IgD-negative memory B cell (primary cell): ENCODE data around the gene UBE2G1. TPM values are rescaled to one million over a fixed set of nuclear protein-coding genes. Genes with fewer than 3 reads are reported as not detected.
"Not testable (repeated sequence)": the region's sequence is repeated elsewhere in the genome, so short reads cannot be mapped to it uniquely, and the experiment has no call there.

Experiments
- H3K27ac Mint-ChIP-seq, 3 donors: one replicate each; pipeline ENCODE4 v1.8.0; 2020 to 2022; ENCODE audit warnings: mild to moderate bottlenecking in 3 of 3, mixed read lengths in 3 of 3, moderate library complexity in 1 of 3
- H3K27me3 Mint-ChIP-seq: one replicate; pipeline ENCODE4 v1.8.0; 2021; ENCODE audit warnings: mixed read lengths
- H3K36me3 Mint-ChIP-seq: one replicate; pipeline ENCODE4 v1.8.0; 2020; ENCODE audit warnings: mild to moderate bottlenecking, mixed read lengths
- H3K4me1 Mint-ChIP-seq, 3 donors: one replicate each; pipeline ENCODE4 v1.8.0; 2020 to 2022; ENCODE audit warnings: mixed read lengths in 3 of 3, mild to moderate bottlenecking in 1 of 3
- H3K4me3 Mint-ChIP-seq, 4 donors: one replicate each; pipeline ENCODE4 v1.8.0; 2020 to 2022; ENCODE audit warnings: mild to moderate bottlenecking in 4 of 4, mixed read lengths in 4 of 4, moderate library complexity in 3 of 4
- H3K9me3 Mint-ChIP-seq, 3 donors: one replicate each; pipeline ENCODE4 v1.8.0; 2020 to 2021; ENCODE audit warnings: mixed read lengths in 3 of 3, mild to moderate bottlenecking in 1 of 3
- polyA plus RNA-seq: library from polyadenylated mRNA; unstranded; fragments of 300-500 nt; fragmentation: Illumina TruSeq; gene quantifications from one replicate; pipeline ENCODE4 v1.2.3, GENCODE V29; 2021

UBE2G1 gene
- polyA plus RNA-seq, 1 donor from 2014 or later: 97.5 TPM

DNA sequence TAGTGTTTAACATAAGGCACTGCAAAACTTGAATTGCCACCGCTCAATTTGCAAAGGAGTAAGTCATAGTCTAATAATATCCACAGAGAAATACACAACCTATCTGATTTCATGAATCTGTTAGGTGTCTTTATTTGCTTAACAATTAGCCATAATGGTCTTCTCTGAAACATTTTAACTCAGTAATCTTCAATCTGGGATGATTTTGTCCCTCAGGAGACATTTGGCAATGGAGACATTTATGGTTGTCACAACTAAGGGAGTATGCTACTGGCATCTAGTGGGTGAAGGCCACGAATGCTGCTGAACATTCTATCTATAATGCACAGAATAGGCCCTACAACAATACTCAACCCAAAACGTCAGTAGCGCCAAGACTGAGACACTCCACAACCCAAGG, 4.3 kb downstream of the UBE2G1 start:
- Mint-ChIP-seq H3K4me1 (peaks cover 44 to 50% (median 47%) of the 10 kb centered on the region in 3 donors), H3K9me3 (no peaks in the 10 kb centered on the region), H3K27me3 (no peaks in the 10 kb centered on the region), H3K27ac (peak overlapping the region in 1 of 3 donors; percentile 30), H3K4me3 (peak overlapping the region in 2 of 4 donors; percentile 5 to 48), H3K36me3 (peaks cover 2% of the 10 kb centered on the region)

- Mint-ChIP-seq H3K27me3 (no peaks in the 10 kb centered on the region), H3K4me1 (peaks cover 46 to 52% (median 51%) of the 10 kb centered on the region in 3 donors), H3K36me3 (peaks cover 3% of the 10 kb centered on the region), H3K27ac (peak overlapping the region in 2 of 3 donors; percentile 37 to 65), H3K4me3 (peak overlapping the region; percentile 17 to 85 (median 66)), H3K9me3 (no peaks in the 10 kb centered on the region)
Observed at GRCh38 chr17:4358154-4358553, 8.3 kb downstream of the UBE2G1 start.

GRCh38 chr17:4357671-4358070, 8.8 kb downstream of the UBE2G1 start:
- Mint-ChIP-seq H3K27me3 (no peaks in the 10 kb centered on the region), H3K4me1 (peaks cover 44 to 53% (median 51%) of the 10 kb centered on the region in 3 donors), H3K36me3 (peaks cover 3% of the 10 kb centered on the region), H3K27ac (peak overlapping the region; percentile 37 to 87 (median 65)), H3K4me3 (peak overlapping the region in 1 of 4 donors; percentile 78), H3K9me3 (no peaks in the 10 kb centered on the region)

- peak overlapping the region in 2 of 4 donors; percentile 5 to 76 for H3K4me3 Mint-ChIP-seq
- peak overlapping the region; percentile 0 to 87 (median 51) for H3K27ac Mint-ChIP-seq
- peaks cover 3% of the 10 kb centered on the region for H3K36me3 Mint-ChIP-seq
- no peaks in the 10 kb centered on the region for H3K27me3 Mint-ChIP-seq
- H3K4me1 Mint-ChIP-seq: peaks cover 44 to 51% (median 49%) of the 10 kb centered on the region in 3 donors
- no peaks in the 10 kb centered on the region for H3K9me3 Mint-ChIP-seq
Observed at GRCh38 chr17:4357030-4357628, 9.3 kb downstream of the UBE2G1 start.

DNA sequence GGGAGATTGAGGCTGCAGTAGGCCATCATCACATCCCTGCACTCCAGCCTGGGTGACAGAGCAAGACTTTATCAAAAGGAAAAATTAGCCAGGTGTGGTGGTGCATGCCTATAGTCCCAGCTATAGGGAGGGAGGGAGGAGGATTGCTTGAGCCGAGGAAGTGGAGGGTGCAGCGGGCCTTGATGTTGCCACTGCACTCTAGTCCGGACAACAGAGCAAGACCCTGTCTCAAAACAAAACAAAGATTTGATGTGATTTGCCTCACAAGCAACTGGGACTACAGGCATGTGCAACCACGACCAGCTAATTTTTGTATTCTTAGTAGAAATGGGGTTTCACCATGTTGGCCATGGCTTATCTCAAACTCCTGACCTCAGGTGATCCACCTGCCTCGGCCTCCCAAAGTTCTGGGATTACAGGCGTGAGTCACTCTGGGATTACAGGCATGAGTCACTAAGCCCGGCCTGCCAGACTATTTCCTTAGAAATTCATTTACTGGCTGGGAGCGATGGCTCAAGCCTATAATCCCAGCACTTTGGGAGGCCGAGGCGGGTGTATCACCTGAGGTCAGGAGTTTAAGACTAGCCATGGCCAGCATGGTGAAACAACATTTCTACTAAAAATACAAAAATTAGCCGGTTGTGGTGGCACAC, 11.5 kb downstream of the UBE2G1 start:
- Mint-ChIP-seq H3K27me3 (no peaks in the 10 kb centered on the region), H3K36me3 (peaks cover 3% of the 10 kb centered on the region), H3K9me3 (no peaks in the 10 kb centered on the region), H3K4me3 (peak overlapping the region in 2 of 4 donors; percentile 60 to 66), H3K4me1 (peaks cover 47 to 57% (median 53%) of the 10 kb centered on the region in 3 donors), H3K27ac (peak overlapping the region in 2 of 3 donors; percentile 15 to 55)

DNA sequence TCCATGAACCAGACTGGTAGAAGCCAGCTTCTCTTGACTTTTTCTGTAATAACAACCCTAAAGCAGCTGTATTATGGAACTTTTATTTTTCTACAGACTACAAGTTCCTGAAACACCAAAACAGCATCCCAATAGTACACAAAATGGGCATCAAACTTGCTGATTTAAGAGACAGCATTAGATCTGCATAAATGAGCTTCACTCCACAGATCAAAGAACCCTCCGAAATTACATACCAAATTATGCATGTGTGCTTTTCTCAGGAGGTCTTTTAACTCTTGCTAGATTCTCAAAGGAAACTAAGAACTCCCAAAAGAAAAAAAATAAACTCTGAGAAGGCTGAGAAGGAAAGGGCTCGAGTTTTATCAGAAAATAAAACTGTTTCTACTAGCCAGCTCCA, 12.3 kb downstream of the UBE2G1 start:
- H3K9me3 Mint-ChIP-seq: no peaks in the 10 kb centered on the region
- peaks cover 3% of the 10 kb centered on the region for H3K36me3 Mint-ChIP-seq
- H3K4me3 Mint-ChIP-seq: peak overlapping the region in 2 of 4 donors; percentile 66 to 77
- H3K27me3 Mint-ChIP-seq: no peaks in the 10 kb centered on the region
- H3K27ac Mint-ChIP-seq: peak overlapping the region; percentile 15 to 55 (median 53)
- peaks cover 49 to 54% (median 49%) of the 10 kb centered on the region in 3 donors for H3K4me1 Mint-ChIP-seq

- H3K27me3 Mint-ChIP-seq, H3K36me3 Mint-ChIP-seq, H3K9me3 Mint-ChIP-seq: not testable (repeated sequence)
- peak overlapping the region in 1 of 3 donors; percentile 62 for H3K27ac Mint-ChIP-seq
- peaks cover 45 to 56% (median 48%) of the 10 kb centered on the region in 3 donors for H3K4me1 Mint-ChIP-seq
- peak overlapping the region in 1 of 4 donors; percentile 43 for H3K4me3 Mint-ChIP-seq
Observed at GRCh38 chr17:4350214-4350613, 16.3 kb downstream of the UBE2G1 start.

DNA sequence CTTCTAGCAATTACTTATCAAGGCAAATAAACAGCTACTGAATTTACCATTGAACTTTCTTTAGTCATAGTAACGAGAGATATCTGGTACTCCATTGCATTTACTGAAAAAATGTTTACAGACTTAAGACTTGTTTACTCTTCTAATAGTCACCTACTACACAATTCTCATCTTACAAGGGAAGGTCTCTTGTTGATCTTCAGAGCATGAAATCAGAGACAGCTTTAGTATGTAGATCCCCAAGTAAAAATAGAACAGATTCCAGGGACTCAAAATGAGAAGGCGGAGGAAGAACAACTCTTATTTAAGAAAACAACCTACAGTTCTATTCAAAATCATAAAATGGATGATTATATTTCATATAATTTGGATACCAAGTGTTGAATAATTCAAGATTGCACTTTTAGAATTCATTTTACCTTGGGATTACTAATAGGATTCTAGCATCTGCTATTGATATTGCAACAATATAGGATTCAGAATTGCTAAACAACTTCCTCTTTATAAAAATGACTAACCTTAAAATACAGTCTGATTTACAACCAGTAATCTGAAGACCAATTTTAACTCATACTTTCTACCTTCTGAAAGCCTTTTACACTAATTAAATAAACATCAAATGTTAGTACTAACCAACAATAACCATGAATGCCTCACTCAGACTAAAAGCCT, 20.8 kb downstream of the UBE2G1 start:
- peaks cover 26 to 30% (median 29%) of the 10 kb centered on the region in 3 donors for H3K4me1 Mint-ChIP-seq
- peak overlapping the region in 2 of 4 donors; percentile 35 to 49 for H3K4me3 Mint-ChIP-seq
- peak overlapping the region in 1 of 3 donors; percentile 6 for H3K27ac Mint-ChIP-seq
- no peaks in the 10 kb centered on the region for H3K36me3 Mint-ChIP-seq
- no peaks in the 10 kb centered on the region for H3K27me3 Mint-ChIP-seq
- H3K9me3 Mint-ChIP-seq: no peaks in the 10 kb centered on the region

DNA sequence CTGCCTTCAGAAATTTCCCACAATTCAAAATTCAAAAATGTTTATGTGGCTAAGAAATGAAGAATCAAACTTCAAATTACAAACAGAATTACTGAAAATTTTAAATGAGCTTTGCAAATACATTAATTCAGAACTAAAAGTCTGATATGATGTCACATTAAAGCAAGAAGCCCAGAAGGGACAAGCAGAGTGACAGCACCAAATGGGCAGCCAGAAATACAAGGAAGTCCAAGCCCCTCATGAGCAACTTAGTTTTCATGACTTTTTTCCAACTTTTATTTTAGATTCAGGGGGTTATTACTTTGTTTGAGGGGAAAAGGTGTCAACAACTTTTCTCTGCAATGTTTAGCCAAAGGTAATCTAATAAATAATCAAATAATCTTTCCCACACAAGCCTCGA, 21.5 kb downstream of the UBE2G1 start:
- Mint-ChIP-seq H3K4me3 (peak overlapping the region in 1 of 4 donors; percentile 43), H3K27ac (no peak overlapping the region)

DNA sequence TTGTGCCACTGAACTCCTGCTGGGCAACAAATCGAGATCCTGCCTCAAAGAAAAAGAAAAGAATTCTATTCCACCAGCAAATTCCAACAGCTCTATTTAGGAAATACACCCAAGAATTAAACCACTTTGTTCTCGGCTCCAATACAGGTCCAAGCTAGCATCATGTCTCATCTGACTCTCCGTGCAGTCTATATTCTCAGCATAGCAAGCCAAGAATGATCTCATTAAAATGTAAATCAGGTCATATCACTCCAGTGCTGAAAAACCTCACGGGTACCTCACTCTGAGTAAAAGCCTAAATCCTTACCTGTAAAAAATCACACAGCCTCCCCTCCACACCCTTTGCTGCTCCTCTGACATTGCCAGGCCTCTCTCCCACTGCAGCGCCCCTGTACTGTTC, 23.9 kb downstream of the UBE2G1 start:
- H3K4me1 Mint-ChIP-seq: peaks cover 27 to 33% (median 31%) of the 10 kb centered on the region in 3 donors
- no peak overlapping the region for H3K4me3 Mint-ChIP-seq
- no peaks in the 10 kb centered on the region for H3K36me3 Mint-ChIP-seq

More for the DNA sequence above, 21.5 kb downstream of the UBE2G1 start:
- H3K27me3 Mint-ChIP-seq: no peaks in the 10 kb centered on the region
- no peaks in the 10 kb centered on the region for H3K9me3 Mint-ChIP-seq
- peaks cover 32 to 33% (median 33%) of the 10 kb centered on the region in 3 donors for H3K4me1 Mint-ChIP-seq
- no peaks in the 10 kb centered on the region for H3K36me3 Mint-ChIP-seq

DNA sequence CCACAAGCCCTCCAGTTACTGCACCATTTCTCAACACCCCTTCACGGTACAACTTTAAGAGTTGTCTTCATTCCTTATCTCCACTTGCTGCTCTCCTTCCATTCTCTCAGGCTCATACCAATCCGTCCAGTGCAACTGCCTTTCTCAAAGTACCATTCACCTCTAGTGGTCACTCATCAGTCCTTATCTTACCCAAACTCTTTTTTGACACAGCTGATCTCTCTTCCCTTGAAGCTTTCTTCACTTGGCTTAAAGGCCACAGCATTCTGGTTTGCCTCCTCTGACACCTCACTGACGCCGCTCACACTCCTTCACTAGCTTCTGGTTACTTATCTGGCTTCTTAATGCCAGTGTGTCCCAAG, 24.9 kb downstream of the UBE2G1 start:
- no peaks in the 10 kb centered on the region for H3K27me3 Mint-ChIP-seq
- no peak overlapping the region for H3K27ac Mint-ChIP-seq
- H3K4me1 Mint-ChIP-seq: peaks cover 27 to 33% (median 31%) of the 10 kb centered on the region in 3 donors
- H3K4me3 Mint-ChIP-seq: no peak overlapping the region
- H3K9me3 Mint-ChIP-seq: peaks cover 0 to 1% (median 0%) of the 10 kb centered on the region in 3 donors
- H3K36me3 Mint-ChIP-seq: no peaks in the 10 kb centered on the region

More for the DNA sequence above, 23.9 kb downstream of the UBE2G1 start:
- H3K27ac Mint-ChIP-seq: no peak overlapping the region
- H3K9me3 Mint-ChIP-seq: peaks cover 0 to 1% (median 0%) of the 10 kb centered on the region in 3 donors
- H3K27me3 Mint-ChIP-seq: no peaks in the 10 kb centered on the region

DNA sequence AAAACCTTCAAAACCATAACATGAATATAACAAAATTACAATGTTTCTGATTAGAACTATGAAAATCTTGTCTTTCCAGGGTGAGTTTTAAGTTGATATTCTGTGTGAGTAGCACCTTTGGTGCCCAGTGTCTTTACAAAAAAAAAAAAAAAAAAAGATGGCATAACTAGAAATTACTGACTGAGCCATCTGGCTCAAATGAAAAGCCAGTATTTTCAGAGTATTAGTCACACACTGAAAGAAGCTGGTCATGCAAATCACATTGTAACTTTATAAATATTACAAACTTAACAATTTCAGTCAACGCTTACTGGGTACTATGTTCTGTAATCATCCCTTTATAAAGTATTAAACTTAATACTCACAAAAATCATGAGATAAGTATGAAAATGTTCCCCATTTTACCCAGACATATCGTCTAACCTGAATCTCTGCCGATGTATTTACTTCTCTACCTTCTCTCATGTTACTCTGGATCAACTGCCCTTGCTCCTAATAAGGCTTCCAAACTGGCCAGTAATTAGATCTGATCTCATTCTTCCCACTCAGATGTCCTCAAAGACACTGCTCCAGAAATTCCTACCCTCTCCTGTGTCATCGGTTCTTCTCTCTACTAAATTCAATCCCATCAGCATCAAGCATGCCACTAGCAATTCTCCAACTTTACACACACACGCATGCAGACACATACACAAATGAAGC, 25.4 kb downstream of the UBE2G1 start:
- peaks cover 0 to 1% (median 0%) of the 10 kb centered on the region in 3 donors for H3K9me3 Mint-ChIP-seq
- peaks cover 24 to 30% (median 30%) of the 10 kb centered on the region in 3 donors for H3K4me1 Mint-ChIP-seq
- peak overlapping the region in 1 of 4 donors; percentile 63 for H3K4me3 Mint-ChIP-seq
- no peak overlapping the region for H3K27ac Mint-ChIP-seq
- H3K27me3 Mint-ChIP-seq: no peaks in the 10 kb centered on the region
- no peaks in the 10 kb centered on the region for H3K36me3 Mint-ChIP-seq

GRCh38 chr17:4334776-4335584, 31.5 kb downstream of the UBE2G1 start:
- Mint-ChIP-seq H3K4me1 (peaks cover 32 to 45% (median 36%) of the 10 kb centered on the region in 3 donors), H3K27me3 (no peaks in the 10 kb centered on the region), H3K9me3 (peaks cover 0 to 1% (median 0%) of the 10 kb centered on the region in 3 donors), H3K4me3 (peak overlapping the region in 2 of 4 donors; percentile 1 to 71), H3K36me3 (no peaks in the 10 kb centered on the region), H3K27ac (no peak overlapping the region)

DNA sequence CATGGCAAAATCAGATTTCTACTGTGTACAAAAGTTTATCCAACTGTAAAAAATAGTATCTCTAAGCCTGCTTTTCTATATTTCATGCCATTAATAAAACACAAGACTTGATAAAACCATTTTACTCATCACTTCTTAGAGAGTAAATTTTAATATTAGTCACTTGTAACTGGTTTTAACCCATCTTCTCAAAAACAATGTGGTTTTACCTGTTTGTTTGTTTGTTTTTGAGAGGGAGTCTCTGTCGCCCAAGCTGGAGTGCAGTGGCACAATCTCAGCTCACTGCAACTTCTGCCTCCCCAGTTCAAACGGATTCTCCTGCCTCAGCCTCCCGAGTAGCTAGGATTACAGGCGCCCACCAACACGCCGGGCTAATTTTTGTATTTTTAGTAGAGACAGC, 32.1 kb downstream of the UBE2G1 start:
- no peaks in the 10 kb centered on the region for H3K27me3 Mint-ChIP-seq
- no peaks in the 10 kb centered on the region for H3K9me3 Mint-ChIP-seq
- H3K4me3 Mint-ChIP-seq: peak overlapping the region in 2 of 4 donors; percentile 39 to 71
- no peak overlapping the region for H3K27ac Mint-ChIP-seq
- peaks cover under 1% of the 10 kb centered on the region for H3K36me3 Mint-ChIP-seq
- H3K4me1 Mint-ChIP-seq: peaks cover 34 to 43% (median 36%) of the 10 kb centered on the region in 3 donors
